K562 (cell line): Measurements from ENCODE around the gene C10orf105.

Experiments
- CTCF ChIP-seq, 3 experiments: IDR thresholded peaks in 2 of 3; conservative IDR thresholded peaks in 1 of 3; 2 replicates each; pipeline ENCODE4 v1.5.1; 2011 to 2012; ENCODE audit warnings: low read length in 3 of 3, mild to moderate bottlenecking in 3 of 3, control low read depth in 2 of 3, improper control_type of control experiment in 1 of 3, inconsistent platforms in 1 of 3, low read depth in 1 of 3, mixed read lengths in 1 of 3, moderate library complexity in 1 of 3; ENCODE audit not compliant: insufficient read depth in 2 of 3
- MAFF ChIP-seq: IDR thresholded peaks from 2 replicates; pipeline ENCODE4 v1.6.1; 2012; ENCODE audit warnings: low read length, improper control_type of control experiment
- MAX ChIP-seq: sonication (generic); formaldehyde crosslinking; IDR thresholded peaks from 2 replicates; pipeline ENCODE4 v1.9.0; 2022; ENCODE audit warnings: mild to moderate bottlenecking, missing genetic modification reagents
- MXI1 ChIP-seq: IDR thresholded peaks from 2 replicates; pipeline ENCODE4 v1.6.1; 2011; ENCODE audit warnings: low read depth, mild to moderate bottlenecking, improper control_type of control experiment, low read length
- NFIC ChIP-seq: fragments of 450-650 bp; IDR thresholded peaks from 2 replicates; pipeline ENCODE4 v1.6.1; 2017; ENCODE audit warnings: mild to moderate bottlenecking, inconsistent platforms

- TF ChIP-seq MXI1 (no peak), MAX (no peak), CTCF (IDR thresholded peaks at IDR 0.05 in 2 of 3, conservative IDR thresholded peaks at IDR 0.05 in 1 of 3; ENCODE audit: insufficient read depth in 2 of 3, low read depth in 1 of 3, low read length in 3 of 3) (0 out of 6 replicates have a peak, but pooled peaks of 2 of the 3 experiments have one; percentile 1 to 15), NFIC (no peak), MAFF (no peak)
Observed at GRCh38 chr10:71705582-71705981, 14.0 kb downstream of the C10orf105 start.
